Peyer's patch (tissue), 4 donors: Measurements from ENCODE around the gene RNF14. TPM values are rescaled to one million over a fixed set of nuclear protein-coding genes. Genes with fewer than 3 reads are reported as not detected.

Experiments
- DNase-seq, 3 donors: peaks; one replicate each; pipeline ENCODE4 v3.0.0-alpha.2; 2017 to 2019
- H3K27ac ChIP-seq, 4 donors: fragments of 200-600 bp; sonication (generic); one replicate each; pipeline ENCODE4 v1.5.1; 2016 to 2019
- H3K27me3 ChIP-seq, 2 donors: fragments of 200-600 bp; sonication (generic); one replicate each; pipeline ENCODE4 v1.5.1; 2019
- H3K36me3 ChIP-seq, 3 donors: fragments of 200-600 bp; sonication (generic); one replicate each; pipeline ENCODE4 v1.5.1; 2016 to 2019
- H3K4me1 ChIP-seq, 4 donors: fragments of 200-600 bp; sonication (generic); one replicate each; pipeline ENCODE4 v1.5.1; 2016 to 2019
- H3K4me3 ChIP-seq, 4 donors: fragments of 200-600 bp; sonication (generic); 1 replicate in 3 of 4; 2 replicates in 1 of 4; pipeline ENCODE4 v1.5.1; 2016 to 2019; ENCODE audit warnings: mild to moderate bottlenecking in 1 of 4
- H3K9me3 ChIP-seq, 4 donors: fragments of 200-600 bp; sonication (generic); one replicate each; pipeline ENCODE4 v1.5.1; 2016 to 2019; ENCODE audit warnings: mild to moderate bottlenecking in 1 of 4
- CTCF ChIP-seq, 6 experiments: fragments of 450-650 bp in 4 of 6; fragments of 200-600 bp in 2 of 6; sonication (generic) in 1 of 6; IDR thresholded peaks; one replicate each; pipeline ENCODE4 v1.5.1; 2017 to 2019; ENCODE audit warnings: antibody characterized with exemption in 6 of 6, mild to moderate bottlenecking in 3 of 6, moderate library complexity in 1 of 6
- POLR2A ChIP-seq, 2 donors: fragments of 450-650 bp; IDR thresholded peaks; one replicate each; pipeline ENCODE4 v1.5.1; 2017; ENCODE audit warnings: antibody characterized with exemption in 2 of 2, mild to moderate bottlenecking in 2 of 2, moderate library complexity in 2 of 2
- total RNA-seq, 4 donors: library from RNA; depleted of rRNA; stranded (reverse); fragments of >200 nt; gene quantifications; one replicate each; pipeline ENCODE4 v1.1.0, GENCODE V29; 2016

Gene RNF14
- total RNA-seq, 4 donors from 2014 or later = 20.6 to 37.8 (median 34.6) TPM

GRCh38 chr5:141986072-141986471, 17.2 kb downstream of the RNF14 start:
- Histone ChIP-seq H3K4me1 (no peaks in the 10 kb centered on the region), H3K4me3 (no peak overlapping the region), H3K36me3 (peaks cover 0 to 90% (median 3%) of the 10 kb centered on the region in 3 donors), H3K27ac (no peak overlapping the region), H3K9me3 (no peaks in the 10 kb centered on the region), H3K27me3 (no peaks in the 10 kb centered on the region)
- no peak for TF ChIP-seq CTCF (IDR thresholded peaks at IDR 0.05)
- TF ChIP-seq POLR2A (IDR thresholded peaks at IDR 0.05) = no peak
- no peak for DNase-seq

- Histone ChIP-seq H3K27me3 (no peaks in the 10 kb centered on the region), H3K4me3 (no peak overlapping the region), H3K27ac (no peak overlapping the region), H3K4me1 (no peaks in the 10 kb centered on the region), H3K36me3 (peaks cover 0 to 77% (median 0%) of the 10 kb centered on the region in 3 donors), H3K9me3 (no peaks in the 10 kb centered on the region)
- DNase-seq = no peak
- TF ChIP-seq POLR2A (IDR thresholded peaks at IDR 0.05) (no peak), CTCF (IDR thresholded peaks at IDR 0.05) (no peak)
Observed at GRCh38 chr5:141989720-141990119, 20.8 kb downstream of the RNF14 start.

GRCh38 chr5:141992349-141992963, 23.6 kb downstream of the RNF14 start:
- DNase-seq = peak; percentile 61 to 93 (median 81)
- H3K4me1 ChIP-seq = no peaks in the 10 kb centered on the region
- no peak for TF ChIP-seq POLR2A (IDR thresholded peaks at IDR 0.05)
- TF ChIP-seq CTCF (IDR thresholded peaks at IDR 0.05) = peak; percentile 61 to 84 (median 76)
- H3K4me3 ChIP-seq = no peak overlapping the region
- peaks cover 0 to 55% (median 0%) of the 10 kb centered on the region in 3 donors for H3K36me3 ChIP-seq
- no peaks in the 10 kb centered on the region for H3K27me3 ChIP-seq
- no peak overlapping the region for H3K27ac ChIP-seq
- no peaks in the 10 kb centered on the region for H3K9me3 ChIP-seq

- no peaks in the 10 kb centered on the region for H3K4me1 ChIP-seq
- peaks cover 0 to 44% (median 0%) of the 10 kb centered on the region in 3 donors for H3K36me3 ChIP-seq
- H3K27me3 ChIP-seq = no peaks in the 10 kb centered on the region
- H3K9me3 ChIP-seq = no peaks in the 10 kb centered on the region
- TF ChIP-seq POLR2A (IDR thresholded peaks at IDR 0.05) = no peak
- no peak for TF ChIP-seq CTCF (IDR thresholded peaks at IDR 0.05)
- H3K4me3 ChIP-seq = no peak overlapping the region
- DNase-seq = no peak
- no peak overlapping the region for H3K27ac ChIP-seq
Observed at GRCh38 chr5:141994511-141995136, 25.7 kb downstream of the RNF14 start.

GRCh38 chr5:141995656-141996055, 26.8 kb downstream of the RNF14 start:
- no peak overlapping the region for H3K4me3 ChIP-seq
- H3K4me1 ChIP-seq = no peaks in the 10 kb centered on the region
- H3K27ac ChIP-seq = no peak overlapping the region
- H3K36me3 ChIP-seq = peaks cover 0 to 46% (median 0%) of the 10 kb centered on the region in 3 donors
- TF ChIP-seq CTCF (IDR thresholded peaks at IDR 0.05) (no peak), POLR2A (IDR thresholded peaks at IDR 0.05) (no peak)
- no peaks in the 10 kb centered on the region for H3K9me3 ChIP-seq
- DNase-seq = no peak
- no peaks in the 10 kb centered on the region for H3K27me3 ChIP-seq
